Breast epithelium (tissue), 4 donors: ENCODE data around the gene CASKIN2. TPM values are rescaled to one million over a fixed set of nuclear protein-coding genes. Genes with fewer than 3 reads are reported as not detected.

Experiments
- DNase-seq, 2 donors: peaks; one replicate each; pipeline ENCODE4 v3.0.0-alpha.2; 2019; ENCODE audit warnings: low spot score in 2 of 2
- H3K27ac ChIP-seq, 2 donors: fragments of 200-600 bp; sonication (generic) in 1 of 2; one replicate each; pipeline ENCODE4 v1.5.1; 2016 to 2019; ENCODE audit warnings: mild to moderate bottlenecking in 1 of 2
- H3K27me3 ChIP-seq, 2 donors: fragments of 200-600 bp; sonication (generic) in 1 of 2; one replicate each; pipeline versions ENCODE4 v1.5.1 to v1.6.0; 2017 to 2019; ENCODE audit warnings: control low read depth in 1 of 2, mild to moderate bottlenecking in 1 of 2
- H3K36me3 ChIP-seq: fragments of 200-600 bp; one replicate; pipeline ENCODE4 v1.5.1; 2019
- H3K4me1 ChIP-seq, 2 donors: fragments of 200-600 bp; sonication (generic); one replicate each; pipeline ENCODE4 v1.5.1; 2016 to 2019; ENCODE audit warnings: control low read depth in 1 of 2
- H3K4me3 ChIP-seq, 3 donors: fragments of 200-600 bp; sonication (generic); 1 replicate in 2 of 3; 2 replicates in 1 of 3; pipeline ENCODE4 v1.5.1; 2016 to 2019; ENCODE audit warnings: mild to moderate bottlenecking in 3 of 3, moderate library complexity in 2 of 3
- H3K9me3 ChIP-seq, 2 donors: fragments of 200-600 bp; sonication (generic) in 1 of 2; one replicate each; pipeline ENCODE4 v1.5.1; 2016 to 2019; ENCODE audit warnings: control low read depth in 1 of 2
- CTCF ChIP-seq, 3 donors: fragments of 450-650 bp; IDR thresholded peaks; one replicate each; pipeline ENCODE4 v1.5.1; 2016 to 2017; ENCODE audit warnings: antibody characterized with exemption in 3 of 3, mild to moderate bottlenecking in 3 of 3, moderate library complexity in 3 of 3
- POLR2A ChIP-seq: fragments of 450-650 bp; IDR thresholded peaks from one replicate; pipeline ENCODE4 v1.6.1; 2016; ENCODE audit warnings: antibody characterized with exemption, mild to moderate bottlenecking, moderate library complexity
- POLR2AphosphoS5 ChIP-seq, 3 donors: sonication (generic); formaldehyde crosslinking; IDR thresholded peaks; one replicate each; pipeline ENCODE4 v1.6.1; 2017; ENCODE audit warnings: antibody characterized with exemption in 3 of 3
- intact Hi-C: fragments of 100-400 bp; cut with DNase I; formaldehyde crosslinking; loops from one replicate; pipeline ENCODE4 v1.15.1; 2023; ENCODE audit warnings: low total_unique reads
- total RNA-seq, 3 donors: library from RNA; depleted of rRNA; stranded (reverse); fragments of >200 nt; gene quantifications; one replicate each; pipeline ENCODE4 v1.1.0, GENCODE V29; 2016

Gene CASKIN2
- total RNA-seq, 3 donors from 2014 or later: 10.0 to 23.3 (median 14.6) TPM

- TF ChIP-seq CTCF (IDR thresholded peaks at IDR 0.05): no peak
- no peak for TF ChIP-seq POLR2AphosphoS5 (IDR thresholded peaks at IDR 0.05)
- TF ChIP-seq POLR2A: no peak
- Histone ChIP-seq H3K4me3 (no peak overlapping the region), H3K9me3 (no peaks in the 10 kb centered on the region), H3K4me1 (peaks cover 7 to 8% of the 10 kb centered on the region in 2 donors), H3K27me3 (no peaks in the 10 kb centered on the region), H3K36me3 (no peaks in the 10 kb centered on the region), H3K27ac (no peak overlapping the region)
- DNase-seq: no peak
- intact Hi-C loops: no loop called here
Observed at GRCh38 chr17:75518983-75519537, 3.7 kb upstream of the CASKIN2 start.

GRCh38 chr17:75518201-75518600 is 2.9 kb upstream of the CASKIN2 start:
- intact Hi-C loops: no loop called here
- no peak overlapping the region for H3K4me3 ChIP-seq
- H3K27ac ChIP-seq: no peak overlapping the region
- no peak for DNase-seq
- no peaks in the 10 kb centered on the region for H3K27me3 ChIP-seq
- peaks cover 8 to 13% of the 10 kb centered on the region in 2 donors for H3K4me1 ChIP-seq
- H3K36me3 ChIP-seq: no peaks in the 10 kb centered on the region
- no peak for TF ChIP-seq CTCF (IDR thresholded peaks at IDR 0.05)
- TF ChIP-seq POLR2A: no peak
- TF ChIP-seq POLR2AphosphoS5 (IDR thresholded peaks at IDR 0.05): no peak
- no peaks in the 10 kb centered on the region for H3K9me3 ChIP-seq

GRCh38 chr17:75517297-75517865 is 2.0 kb upstream of the CASKIN2 start:
- Histone ChIP-seq H3K9me3 (no peaks in the 10 kb centered on the region), H3K27me3 (no peaks in the 10 kb centered on the region), H3K27ac (peak overlapping the region; percentile 40 to 95), H3K36me3 (no peaks in the 10 kb centered on the region), H3K4me1 (peaks cover 8 to 21% of the 10 kb centered on the region in 2 donors), H3K4me3 (peak overlapping the region; percentile 89 to 94 (median 91))
- TF ChIP-seq CTCF (IDR thresholded peaks at IDR 0.05) (peak in 2 of 3 donors; percentile 22 to 24), POLR2A (no peak), POLR2AphosphoS5 (IDR thresholded peaks at IDR 0.05) (no peak)
- no peak for DNase-seq
- intact Hi-C loops: no loop called here

GRCh38 chr17:75516619-75517296 is 1.4 kb upstream of the CASKIN2 start:
- H3K4me1 ChIP-seq: peaks cover 8 to 27% of the 10 kb centered on the region in 2 donors
- intact Hi-C loops: no loop called here
- H3K27me3 ChIP-seq: no peaks in the 10 kb centered on the region
- peak overlapping the region; percentile 89 to 94 (median 91) for H3K4me3 ChIP-seq
- H3K9me3 ChIP-seq: no peaks in the 10 kb centered on the region
- no peaks in the 10 kb centered on the region for H3K36me3 ChIP-seq
- peak overlapping the region; percentile 40 to 95 for H3K27ac ChIP-seq
- DNase-seq: no peak
- TF ChIP-seq POLR2AphosphoS5 (IDR thresholded peaks at IDR 0.05) (no peak), POLR2A (no peak), CTCF (IDR thresholded peaks at IDR 0.05) (no peak)

- TF ChIP-seq POLR2AphosphoS5 (IDR thresholded peaks at IDR 0.05): no peak
- no peak for TF ChIP-seq CTCF (IDR thresholded peaks at IDR 0.05)
- TF ChIP-seq POLR2A: no peak
- Histone ChIP-seq H3K9me3 (no peaks in the 10 kb centered on the region), H3K4me1 (peaks cover 8 to 28% of the 10 kb centered on the region in 2 donors), H3K27ac (peak within 1 kb of the TSS; percentile 92 to 95), H3K27me3 (no peaks in the 10 kb centered on the region), H3K4me3 (peak within 1 kb of the TSS; percentile 89 to 94 (median 91)), H3K36me3 (no peaks in the 10 kb centered on the region)
- DNase-seq: peak; percentile 90 to 94
- intact Hi-C loops: no loop called here
Observed at GRCh38 chr17:75516255-75516618, 900 bp upstream of the CASKIN2 start, which contains the start of gene TSEN54. TSEN54 (plus strand) TSS chr17:75516528; CDS start chr17:75516561, 33 bp downstream.
